GM19324 (cell line): ENCODE data around the gene GCKR.

Experiments
- ATAC-seq: cut with Tn5 transposase; IDR thresholded peaks from one replicate; pipeline ENCODE4 v1.9.1; 2021; ENCODE audit warnings: mild to moderate bottlenecking, moderate library complexity; ENCODE audit not compliant: unreplicated experiment, low FRiP score

The GCKR gene, protein sequence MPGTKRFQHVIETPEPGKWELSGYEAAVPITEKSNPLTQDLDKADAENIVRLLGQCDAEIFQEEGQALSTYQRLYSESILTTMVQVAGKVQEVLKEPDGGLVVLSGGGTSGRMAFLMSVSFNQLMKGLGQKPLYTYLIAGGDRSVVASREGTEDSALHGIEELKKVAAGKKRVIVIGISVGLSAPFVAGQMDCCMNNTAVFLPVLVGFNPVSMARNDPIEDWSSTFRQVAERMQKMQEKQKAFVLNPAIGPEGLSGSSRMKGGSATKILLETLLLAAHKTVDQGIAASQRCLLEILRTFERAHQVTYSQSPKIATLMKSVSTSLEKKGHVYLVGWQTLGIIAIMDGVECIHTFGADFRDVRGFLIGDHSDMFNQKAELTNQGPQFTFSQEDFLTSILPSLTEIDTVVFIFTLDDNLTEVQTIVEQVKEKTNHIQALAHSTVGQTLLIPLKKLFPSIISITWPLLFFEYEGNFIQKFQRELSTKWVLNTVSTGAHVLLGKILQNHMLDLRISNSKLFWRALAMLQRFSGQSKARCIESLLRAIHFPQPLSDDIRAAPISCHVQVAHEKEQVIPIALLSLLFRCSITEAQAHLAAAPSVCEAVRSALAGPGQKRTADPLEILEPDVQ

DNA sequence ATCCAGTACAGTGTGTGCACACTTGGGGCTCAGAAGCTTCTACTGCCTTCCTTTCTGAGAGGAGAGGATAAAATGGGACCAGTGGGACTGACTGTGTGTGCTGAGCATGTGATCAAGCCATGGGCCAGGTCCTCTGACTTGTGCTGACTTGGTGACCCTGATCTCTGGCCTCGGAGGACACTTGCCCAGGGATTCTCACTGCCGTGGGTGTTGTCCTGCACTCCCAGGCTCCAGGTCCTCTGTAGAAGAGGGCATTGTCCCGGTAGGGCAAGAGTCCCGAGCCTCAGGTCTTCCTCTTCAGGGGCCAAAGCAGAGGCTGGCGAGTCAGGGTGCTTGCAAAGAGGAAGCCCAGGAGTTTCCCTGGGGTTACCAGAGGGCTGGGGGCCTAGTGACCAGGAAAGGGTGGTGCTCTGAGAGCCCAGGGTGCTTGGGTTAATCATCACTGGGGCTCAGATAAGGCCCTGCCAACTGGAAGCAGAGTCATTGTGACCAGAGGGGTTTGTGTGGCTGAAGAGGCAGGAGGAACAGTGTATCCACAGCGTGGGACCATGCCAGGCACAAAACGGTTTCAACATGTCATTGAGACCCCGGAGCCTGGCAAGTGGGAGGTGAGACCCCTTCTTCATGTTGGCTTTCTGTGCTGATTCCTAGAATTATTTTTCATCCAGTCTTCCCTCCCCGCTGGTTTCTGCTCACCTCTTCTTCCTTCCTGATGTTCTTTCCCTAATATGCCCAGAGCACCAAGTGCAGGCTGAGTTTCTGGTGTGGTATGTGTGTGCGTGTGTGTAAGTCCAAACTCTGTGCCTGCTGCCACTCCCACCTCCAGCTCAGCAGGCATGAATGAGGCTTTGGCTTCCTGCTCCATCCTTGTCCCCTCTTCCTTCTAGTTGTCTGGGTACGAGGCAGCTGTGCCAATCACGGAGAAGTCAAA is at the start of gene GCKR:
TSS of gene GCKR (plus strand) at position 483 of the 931 bp plus-strand sequence. CDS start at position 549, 66 bp downstream.
- ATAC-seq = no peak

DNA sequence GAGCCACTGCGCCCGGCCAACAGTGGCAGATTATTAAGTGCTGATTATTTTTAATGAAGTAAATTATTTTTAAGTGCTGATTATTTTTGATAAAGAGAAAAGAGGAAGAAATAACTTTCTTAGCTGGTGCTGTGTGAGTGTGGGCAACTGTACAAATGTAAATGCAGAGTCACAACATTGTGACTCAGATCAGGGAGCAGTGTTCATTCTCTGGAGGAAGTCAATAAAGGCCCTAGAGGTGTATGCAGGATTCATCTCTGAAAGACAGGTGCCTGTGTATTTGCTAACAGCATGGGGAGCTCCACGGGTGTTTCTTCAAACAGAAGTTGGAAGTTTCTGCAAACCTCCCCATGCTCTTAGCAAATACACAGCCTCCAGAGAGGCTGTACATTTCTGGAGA is 48.3 kb upstream of the GCKR start:
- no peak for ATAC-seq

DNA sequence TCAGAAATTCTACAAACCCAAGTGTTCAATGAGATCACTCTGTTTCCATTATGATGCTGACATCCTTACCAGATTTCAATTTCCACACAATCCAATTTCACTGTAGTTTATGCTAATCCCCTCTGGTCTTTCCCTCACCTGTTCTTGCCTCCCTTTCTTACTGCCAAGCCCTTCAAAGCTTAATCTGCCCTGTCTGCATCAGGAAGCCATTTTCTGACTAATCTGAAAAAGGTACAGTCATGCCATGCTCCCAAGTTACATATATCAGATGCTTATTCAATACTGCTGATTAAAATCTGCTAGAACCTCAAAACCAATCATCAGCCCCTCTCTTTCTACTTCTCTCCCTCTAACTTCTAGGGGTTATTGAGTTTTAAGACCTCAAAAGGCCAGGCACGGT is 45.5 kb upstream of the GCKR start:
- no peak for ATAC-seq

DNA sequence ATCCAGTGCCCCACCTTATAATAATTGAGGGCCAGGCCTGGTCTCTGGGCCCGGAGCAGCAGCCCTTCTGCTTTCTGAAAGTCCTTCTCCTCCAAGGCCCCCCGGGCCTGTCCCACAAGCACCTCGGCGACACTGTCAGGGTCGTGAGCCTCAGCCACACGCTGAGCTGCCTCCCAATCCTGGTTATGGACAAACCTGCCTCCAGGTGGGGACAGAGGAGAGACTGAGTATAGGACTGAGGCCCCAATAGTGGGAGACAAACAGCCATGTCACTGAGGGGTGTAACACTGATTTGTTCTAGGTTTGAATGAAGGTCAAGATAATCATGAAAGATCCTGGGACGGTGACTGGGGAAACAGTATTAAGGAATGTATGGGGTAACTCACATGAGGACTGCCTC is 42.7 kb upstream of the GCKR start:
- ATAC-seq = no peak

DNA sequence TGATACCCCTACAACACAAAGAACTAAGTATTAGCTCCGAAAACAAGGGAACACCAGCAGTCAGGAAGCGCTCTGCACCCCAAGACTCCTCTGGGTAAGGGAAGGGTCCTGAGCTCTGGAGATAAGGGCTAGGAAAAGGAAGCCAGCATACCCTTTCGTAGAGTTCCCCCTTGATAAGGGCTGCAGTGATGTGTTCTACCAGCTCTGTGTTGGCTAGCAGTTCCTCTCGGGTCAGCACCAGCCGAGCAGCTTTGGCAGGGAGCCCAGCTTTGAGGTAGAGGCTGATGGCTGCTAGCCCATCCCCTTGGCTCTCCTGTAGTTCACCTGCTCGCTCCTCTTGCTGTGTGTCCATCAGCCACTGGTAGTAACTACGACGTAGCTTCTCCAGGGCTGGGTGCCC is 35.5 kb upstream of the GCKR start:
- ATAC-seq = no peak

DNA sequence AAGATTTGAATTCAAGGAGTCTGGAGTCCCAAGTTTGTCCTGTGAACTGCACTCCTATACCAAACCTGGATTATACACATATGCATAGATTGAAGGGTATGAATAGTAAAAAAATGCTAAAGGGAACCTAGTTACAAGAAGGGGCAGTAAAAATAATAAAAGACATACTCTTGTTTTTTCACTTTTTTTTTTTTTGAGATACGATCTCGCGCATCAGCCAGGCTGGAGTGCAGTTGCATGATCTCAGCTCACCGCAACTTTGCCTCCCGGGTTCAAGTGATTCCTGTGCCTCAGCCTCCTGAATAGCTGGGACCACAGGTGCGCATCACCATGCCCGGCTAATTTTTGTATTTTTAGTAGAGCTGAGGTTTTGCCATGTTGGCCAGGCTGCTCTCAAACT is 32.2 kb upstream of the GCKR start:
- ATAC-seq = no peak

DNA sequence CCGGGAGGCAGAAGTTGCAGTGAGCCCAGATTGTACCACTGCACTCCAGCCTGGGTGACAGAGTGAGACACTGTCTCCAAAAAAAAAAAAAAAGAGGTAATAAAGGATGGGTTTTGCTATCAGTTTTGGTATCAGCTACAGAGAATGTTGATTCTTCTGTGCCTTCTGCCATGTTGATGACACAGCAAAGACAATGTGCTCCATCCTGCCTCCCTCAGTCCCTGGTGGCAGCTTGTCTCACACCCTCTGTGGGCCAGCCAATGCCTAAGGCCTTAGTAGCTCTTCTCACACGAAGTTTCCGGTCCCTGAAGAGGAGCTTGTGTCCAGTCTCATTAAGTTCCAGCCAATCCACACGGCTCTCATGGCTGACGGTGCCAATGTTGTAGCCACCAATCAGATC is 24.7 kb upstream of the GCKR start:
- ATAC-seq = no peak

DNA sequence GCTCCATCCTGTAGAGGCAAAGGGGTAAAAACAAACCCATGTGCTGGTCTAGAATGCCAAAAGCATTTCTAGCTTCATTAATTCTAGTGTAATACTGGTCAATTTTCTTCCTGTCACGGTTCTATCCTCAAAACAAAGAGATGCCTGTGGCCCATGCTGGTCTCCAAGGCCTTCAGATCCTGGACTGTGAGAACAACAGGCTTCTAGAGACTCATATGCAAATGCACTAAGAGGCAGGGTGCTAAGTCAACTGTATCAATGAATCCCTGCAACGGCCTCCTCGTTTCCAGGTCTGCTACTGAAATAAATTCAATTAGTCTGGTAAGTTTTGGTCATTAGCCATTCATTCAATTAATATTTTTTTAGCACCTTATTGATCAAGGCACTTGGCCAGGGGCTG is 11.1 kb upstream of the GCKR start:
- ATAC-seq = no peak

DNA sequence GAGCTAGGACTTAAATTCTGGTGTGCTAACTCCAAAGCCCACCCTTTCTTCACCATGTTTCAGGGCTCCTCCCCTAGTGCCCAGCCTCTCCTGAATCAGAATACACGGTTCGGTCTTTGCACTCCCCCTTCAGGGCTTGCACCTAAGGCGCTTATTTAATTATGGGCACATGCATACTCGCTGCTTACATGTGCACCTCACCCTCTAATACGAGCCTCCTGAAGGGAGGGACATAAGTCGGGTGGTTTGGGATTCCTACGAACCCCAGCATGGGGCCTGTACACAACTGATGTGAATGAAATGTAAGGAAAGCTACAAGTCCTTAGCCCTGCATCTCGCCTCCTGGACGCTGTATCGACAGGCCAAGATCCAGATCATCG is 7.5 kb upstream of the GCKR start:
- no peak for ATAC-seq

DNA sequence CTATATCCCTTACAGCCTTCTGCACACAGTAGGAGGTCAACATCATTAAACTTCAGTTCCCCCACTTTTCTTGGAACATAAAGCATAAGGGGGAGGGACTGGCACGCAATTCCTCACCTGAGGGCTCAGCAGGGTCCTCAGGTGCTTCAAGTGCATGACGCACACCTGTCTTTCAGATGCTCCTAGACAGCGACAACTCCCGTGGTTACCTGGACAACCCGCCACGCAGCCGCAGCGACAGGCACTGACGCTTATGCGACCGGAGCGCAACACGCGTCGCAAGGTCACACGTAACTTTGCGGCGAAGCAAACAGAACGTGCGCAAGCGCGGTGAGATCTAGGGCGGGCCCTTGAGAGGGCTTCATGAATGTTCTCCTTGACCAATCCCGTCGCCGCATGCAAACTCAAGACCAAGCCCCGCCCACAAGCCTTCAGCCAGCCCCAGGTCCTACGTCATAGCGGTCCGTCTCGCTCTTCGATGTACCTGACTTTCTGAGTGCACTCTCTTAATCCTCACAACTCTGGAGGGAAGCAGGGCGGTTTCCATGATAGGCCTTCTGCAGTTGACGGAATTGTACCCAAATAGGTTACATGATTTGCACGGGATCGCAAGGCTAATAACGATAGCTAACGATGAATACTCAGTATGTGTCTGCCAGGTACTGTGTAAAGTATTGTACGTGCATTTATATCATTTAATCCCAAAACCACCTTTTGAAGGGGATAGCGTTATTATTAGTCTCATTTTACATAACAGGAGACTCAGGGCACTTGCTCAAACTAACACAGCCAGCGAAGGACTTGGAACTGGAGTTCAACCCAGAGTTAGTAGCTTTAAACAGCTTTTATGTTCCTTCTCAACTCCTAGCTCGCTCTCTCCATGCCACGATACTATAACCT is 6.9 kb upstream of the GCKR start, which contains the start of gene IFT172:
TSS of gene IFT172 (minus strand) at position 246 of the 900 bp plus-strand sequence. CDS start at position 156, 90 bp downstream.
- ATAC-seq = peak; percentile 90

DNA sequence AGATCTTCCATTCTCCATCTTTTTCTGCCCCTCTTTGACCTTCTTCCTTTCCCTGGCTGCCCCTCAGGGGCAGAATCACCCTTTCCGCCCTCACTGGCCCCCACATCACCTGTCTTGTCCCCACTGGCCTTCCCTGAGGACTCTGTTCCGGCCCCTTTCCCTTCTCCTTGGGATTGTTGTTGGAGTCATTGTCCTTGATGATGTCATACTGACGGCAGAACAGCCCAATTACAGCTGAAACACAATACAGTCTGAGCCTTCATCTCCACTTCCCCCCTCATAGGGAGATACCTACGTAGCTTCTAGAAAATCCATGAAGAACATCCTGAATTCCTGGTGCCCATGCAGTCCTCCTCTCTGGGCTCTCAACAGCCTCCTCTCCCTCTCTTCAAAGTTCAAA is 4.1 kb upstream of the GCKR start:
- no peak for ATAC-seq

DNA sequence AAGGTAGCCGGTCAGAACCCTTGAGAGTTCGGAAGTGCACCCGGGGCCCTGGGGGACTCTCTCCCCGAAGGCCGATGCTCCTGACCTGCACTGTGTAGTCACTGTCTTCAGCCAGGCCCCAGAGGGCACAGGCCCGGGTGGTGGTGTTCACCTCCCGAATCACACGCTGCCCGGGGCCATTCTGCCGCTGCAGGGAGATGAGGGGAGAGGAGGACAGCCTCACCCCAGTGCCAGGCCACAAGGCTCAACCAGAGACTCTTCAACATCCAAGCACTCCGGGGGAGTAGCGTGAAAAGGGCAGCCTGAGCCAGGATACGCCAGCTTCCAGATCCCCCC is 2.7 kb upstream of the GCKR start:
- ATAC-seq = no peak

DNA sequence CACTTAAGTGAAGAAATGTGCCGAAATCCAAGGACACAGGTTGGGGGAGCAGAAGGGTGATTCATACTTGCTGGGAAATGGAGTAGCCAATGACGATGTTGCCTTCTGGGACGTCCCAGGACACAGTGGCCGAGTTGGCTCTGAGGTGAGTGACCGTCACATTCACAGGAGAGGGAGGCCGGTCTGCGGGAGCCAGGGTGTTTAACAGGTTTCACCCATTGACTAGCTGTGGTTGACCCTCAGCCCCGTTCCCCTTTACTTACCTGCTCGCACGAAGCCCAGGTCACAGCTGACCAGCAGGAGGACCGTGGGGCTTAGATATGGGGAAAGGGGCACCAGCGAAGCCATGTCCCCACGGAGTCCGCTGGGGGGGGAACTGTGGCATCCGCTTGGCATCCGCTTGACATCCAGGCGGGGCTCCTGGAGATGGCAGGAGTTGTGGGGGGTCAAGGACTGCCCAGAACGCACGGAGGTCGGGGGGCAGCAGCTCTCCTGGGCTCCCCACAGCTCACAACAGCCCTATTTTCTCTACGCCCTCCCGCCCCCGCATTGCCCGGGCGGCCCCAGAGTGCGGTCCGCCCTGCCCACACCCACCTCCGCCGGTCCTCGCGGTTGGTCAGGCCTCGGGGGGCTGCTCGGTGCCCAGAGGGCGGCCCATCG is 2.2 kb upstream of the GCKR start:
- no peak for ATAC-seq

DNA sequence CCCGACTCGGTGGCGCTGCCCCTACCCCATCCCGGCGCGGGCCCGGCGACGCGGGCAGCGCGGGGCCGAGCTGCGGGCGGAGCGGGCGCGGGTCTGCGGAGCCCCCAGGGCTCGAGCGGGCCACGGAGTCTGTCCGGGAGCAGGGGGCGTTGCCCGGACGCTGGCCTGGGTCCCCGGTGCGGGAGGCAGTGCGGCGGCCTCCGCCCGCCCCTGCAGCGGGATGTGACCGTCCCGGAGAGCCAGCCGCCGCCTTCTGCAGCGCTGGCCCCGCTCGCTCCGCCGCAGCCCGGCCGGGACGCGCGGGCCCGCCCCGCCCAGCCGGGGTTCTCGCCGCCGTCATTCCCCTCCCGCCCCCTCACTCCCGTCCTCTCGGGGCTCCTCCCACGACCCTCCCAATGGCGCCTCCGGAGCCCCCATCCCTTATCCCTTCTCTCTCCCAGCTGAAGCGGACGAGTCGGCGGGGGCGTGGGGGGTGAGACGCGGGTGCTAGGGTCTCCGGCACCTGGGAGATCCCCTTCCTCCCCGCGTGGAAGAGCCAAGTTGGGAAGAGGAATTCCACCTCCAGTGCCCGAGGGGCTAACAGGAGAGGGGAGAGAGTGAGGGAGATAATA is 1.6 kb upstream of the GCKR start, which contains the start of gene FNDC4:
TSS of gene FNDC4 (minus strand) at position 257 of the 611 bp plus-strand sequence. CDS start 521 bp downstream, outside the sequence.
- no peak for ATAC-seq

DNA sequence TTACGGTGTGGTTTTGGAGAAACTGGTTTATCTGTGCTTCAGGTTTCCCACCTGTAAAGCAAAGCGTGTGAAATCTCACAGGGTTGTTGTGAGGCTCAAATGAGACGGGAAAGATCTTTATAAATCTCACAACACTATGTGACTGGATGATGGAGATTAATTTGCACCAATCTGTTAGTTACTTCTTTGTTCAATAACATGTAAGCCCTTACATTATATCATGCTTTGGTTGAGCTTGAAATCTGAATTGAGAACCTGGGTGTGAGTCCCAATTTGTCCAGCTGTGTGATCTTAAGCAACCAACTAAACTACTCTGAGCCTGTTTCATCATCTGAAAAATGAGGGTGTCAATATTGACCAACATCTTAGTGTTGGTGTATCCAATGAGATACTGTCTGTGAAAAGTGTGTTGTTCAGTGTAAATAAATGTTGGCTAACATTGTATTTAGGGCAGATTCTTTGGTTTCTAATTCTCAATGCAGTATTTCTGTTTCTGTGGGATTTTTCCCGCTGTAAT is 741 bp upstream of the GCKR start:
- ATAC-seq = no peak

DNA sequence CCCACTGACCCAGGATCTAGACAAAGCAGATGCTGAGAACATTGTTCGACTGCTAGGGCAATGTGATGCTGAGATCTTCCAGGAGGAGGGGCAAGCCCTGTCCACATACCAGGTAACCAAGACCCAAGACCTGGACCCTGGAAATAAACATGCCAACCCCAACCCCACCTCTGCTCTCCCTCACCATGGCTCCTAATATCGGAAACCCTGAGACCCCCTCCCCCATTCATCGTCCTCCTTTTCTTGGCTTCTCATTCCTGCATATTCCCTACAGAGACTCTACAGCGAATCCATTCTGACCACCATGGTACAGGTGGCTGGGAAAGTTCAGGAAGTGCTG is 619 bp downstream of the GCKR start:
- ATAC-seq = no peak

DNA sequence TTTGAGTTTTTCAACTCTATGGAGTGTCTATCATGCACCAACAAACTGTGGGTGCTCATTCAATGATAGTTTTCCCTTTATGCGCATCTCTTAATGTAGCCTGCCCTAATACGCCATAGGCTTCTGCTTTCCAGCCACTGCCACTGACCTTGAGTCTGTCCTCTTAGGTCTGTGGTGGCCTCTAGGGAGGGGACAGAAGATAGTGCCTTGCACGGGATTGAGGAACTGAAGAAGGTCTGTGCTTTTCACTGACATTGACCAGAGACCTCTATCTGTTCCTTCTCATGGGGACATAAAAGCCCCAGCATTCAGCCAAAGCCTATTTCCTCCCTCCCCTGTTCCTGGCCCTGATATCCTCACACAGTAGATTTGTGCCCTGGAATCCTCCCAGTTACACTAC is 2.3 kb downstream of the GCKR start:
- no peak for ATAC-seq

DNA sequence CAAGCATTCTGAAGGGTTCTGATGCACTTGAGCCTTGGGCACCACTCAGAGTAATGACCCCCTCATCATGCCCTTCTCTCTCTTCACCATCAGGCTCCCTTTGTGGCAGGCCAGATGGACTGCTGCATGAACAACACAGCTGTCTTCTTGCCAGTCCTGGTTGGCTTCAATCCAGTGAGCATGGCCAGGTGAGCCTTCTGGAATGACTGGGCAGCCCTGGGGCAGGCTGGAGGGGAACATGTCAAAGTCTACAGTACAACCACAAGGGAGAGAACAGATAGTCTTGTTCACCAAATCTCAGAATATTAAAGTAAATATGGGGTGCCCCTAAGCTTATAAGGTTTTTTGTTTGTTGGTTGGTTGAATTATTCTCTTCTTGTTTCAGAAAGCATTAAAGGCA is 4.4 kb downstream of the GCKR start:
- ATAC-seq = no peak

DNA sequence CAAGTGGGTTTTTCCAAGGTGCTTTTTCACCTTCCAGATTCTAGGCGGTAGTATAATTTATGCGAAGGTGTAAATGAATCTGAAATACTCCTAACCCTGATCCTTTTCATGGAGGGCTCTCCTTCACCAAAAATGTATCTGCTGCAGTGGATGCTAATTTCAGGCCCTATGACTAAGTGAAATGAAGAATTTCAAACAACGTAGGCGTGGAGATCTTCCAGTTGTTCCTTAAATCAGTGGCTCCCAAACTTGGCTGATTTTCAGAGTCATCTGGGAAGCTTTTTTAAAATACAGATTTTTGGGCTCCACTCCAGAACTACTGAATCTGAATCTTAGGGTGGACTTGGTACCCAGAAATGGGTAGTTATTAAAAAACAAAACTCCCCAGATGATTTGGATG is 5.5 kb downstream of the GCKR start:
- no peak for ATAC-seq
